HL-60 (cell line): ENCODE data around the gene CD164L2.

ENCODE experiments used
- DNase-seq, 2 experiments: peaks; one replicate each; pipeline ENCODE4 v3.0.0-alpha.2; 2010 to 2020; ENCODE audit warnings: low read depth in 1 of 2, low spot score in 1 of 2
- H3K27ac ChIP-seq: fragments of 250-450 bp; sonication (Bioruptor Pico); replicated peaks from 2 replicates; pipeline ENCODE4 v1.5.1; 2020; ENCODE audit warnings: mild to moderate bottlenecking, moderate library complexity
- H3K27me3 ChIP-seq: fragments of 250-450 bp; sonication (Bioruptor Pico); 2 replicates; pipeline ENCODE4 v1.5.1; 2021; ENCODE audit warnings: mild to moderate bottlenecking, moderate library complexity; ENCODE audit not compliant: insufficient read depth, poor library complexity, severe bottlenecking
- H3K4me3 ChIP-seq: replicated peaks from 2 replicates; pipeline ENCODE4 v1.5.1; 2011; ENCODE audit warnings: mild to moderate bottlenecking, control low read depth, low read length; ENCODE audit not compliant: insufficient read depth
- CTCF ChIP-seq: IDR thresholded peaks from one replicate; pipeline ENCODE4 v1.5.1; 2011; ENCODE audit warnings: low read length, control low read depth, inconsistent platforms; ENCODE audit not compliant: insufficient read depth
- GABPA ChIP-seq: IDR thresholded peaks from 2 replicates; pipeline ENCODE4 v1.6.1; 2012; ENCODE audit warnings: low read depth
- POLR2AphosphoS5 ChIP-seq: IDR thresholded peaks from 2 replicates; pipeline ENCODE4 v1.6.1; 2012; ENCODE audit warnings: low read depth
- REST ChIP-seq: IDR thresholded peaks from 2 replicates; pipeline ENCODE4 v1.6.1; 2012; ENCODE audit warnings: low read depth; ENCODE audit not compliant: insufficient replicate concordance
- SPI1 ChIP-seq: IDR thresholded peaks from 2 replicates; pipeline ENCODE4 v1.6.1; 2012; ENCODE audit warnings: low read depth, mild to moderate bottlenecking, borderline replicate concordance

Gene CD164L2

GRCh38 chr1:27402349-27402754, 19.2 kb upstream of the CD164L2 start:
- Histone ChIP-seq H3K27me3 (no peaks in the 10 kb centered on the region), H3K27ac (no peak overlapping the region), H3K4me3 (no peak overlapping the region)
- TF ChIP-seq CTCF (peak; percentile 23), SPI1 (peak; percentile 35; the same call in 1 of the 2 replicates), REST (no peak)
- peak in 1 of 2 experiments; percentile 76 for DNase-seq

GRCh38 chr1:27400963-27401341, 17.8 kb upstream of the CD164L2 start:
- DNase-seq, result no peak
- no peak overlapping the region for H3K4me3 ChIP-seq
- no peak for TF ChIP-seq GABPA
- no peak for TF ChIP-seq CTCF
- TF ChIP-seq SPI1, result no peak
- TF ChIP-seq POLR2AphosphoS5, result no peak
- no peak for TF ChIP-seq REST

GRCh38 chr1:27400082-27400962, 17.2 kb upstream of the CD164L2 start:
- Histone ChIP-seq H3K27me3 (no peaks in the 10 kb centered on the region), H3K4me3 (no peak overlapping the region), H3K27ac (no peak overlapping the region)
- no peak for DNase-seq
- TF ChIP-seq POLR2AphosphoS5, result peak; percentile 65
- TF ChIP-seq REST, result no peak

More at GRCh38 chr1:27400963-27401341, 17.8 kb upstream of the CD164L2 start:
- Histone ChIP-seq H3K27me3 (no peaks in the 10 kb centered on the region), H3K27ac (no peak overlapping the region)
